HEK293 (cell line): Measurements from ENCODE around the gene DEAF1.

Source experiments
- ATF2 ChIP-seq: fragments of 450-650 bp; formaldehyde crosslinking; IDR thresholded peaks from 2 replicates; pipeline ENCODE4 v1.5.1; 2016; ENCODE audit warnings: missing biosample characterization, missing genetic modification characterization, low read depth
- MYNN ChIP-seq: fragments of 450-650 bp; formaldehyde crosslinking; IDR thresholded peaks from 2 replicates; pipeline ENCODE4 v1.5.1; 2016; ENCODE audit warnings: missing biosample characterization, missing genetic modification characterization, borderline replicate concordance
- ZNF146 ChIP-seq: fragments of 450-650 bp; formaldehyde crosslinking; IDR thresholded peaks from 2 replicates; pipeline ENCODE4 v1.5.1; 2016; ENCODE audit warnings: missing biosample characterization, missing genetic modification characterization
- ZNF621 ChIP-seq: fragments of 450-650 bp; formaldehyde crosslinking; IDR thresholded peaks from 2 replicates; pipeline ENCODE4 v1.5.1; 2017; ENCODE audit warnings: missing biosample characterization, missing genetic modification characterization
- ZNF624 ChIP-seq: fragments of 450-650 bp; formaldehyde crosslinking; IDR thresholded peaks from 2 replicates; pipeline ENCODE4 v1.5.1; 2017; ENCODE audit warnings: missing biosample characterization, missing genetic modification characterization
- ZNF76 ChIP-seq: fragments of 450-650 bp; formaldehyde crosslinking; IDR thresholded peaks from 2 replicates; pipeline ENCODE4; 2016; ENCODE audit warnings: low read depth, missing biosample characterization, missing genetic modification characterization, borderline replicate concordance
- TF ChIP-seq, protein P1 (sequence below): fragments of 450-650 bp; formaldehyde crosslinking; IDR thresholded peaks from 2 replicates; pipeline ENCODE4 v1.5.1; 2016; ENCODE audit warnings: missing biosample characterization, missing genetic modification characterization
- TF ChIP-seq, protein P2 (sequence below): fragments of 450-650 bp; formaldehyde crosslinking; IDR thresholded peaks from 2 replicates; pipeline ENCODE4 v1.5.1; 2016; ENCODE audit warnings: missing biosample characterization, missing genetic modification characterization

DNA sequence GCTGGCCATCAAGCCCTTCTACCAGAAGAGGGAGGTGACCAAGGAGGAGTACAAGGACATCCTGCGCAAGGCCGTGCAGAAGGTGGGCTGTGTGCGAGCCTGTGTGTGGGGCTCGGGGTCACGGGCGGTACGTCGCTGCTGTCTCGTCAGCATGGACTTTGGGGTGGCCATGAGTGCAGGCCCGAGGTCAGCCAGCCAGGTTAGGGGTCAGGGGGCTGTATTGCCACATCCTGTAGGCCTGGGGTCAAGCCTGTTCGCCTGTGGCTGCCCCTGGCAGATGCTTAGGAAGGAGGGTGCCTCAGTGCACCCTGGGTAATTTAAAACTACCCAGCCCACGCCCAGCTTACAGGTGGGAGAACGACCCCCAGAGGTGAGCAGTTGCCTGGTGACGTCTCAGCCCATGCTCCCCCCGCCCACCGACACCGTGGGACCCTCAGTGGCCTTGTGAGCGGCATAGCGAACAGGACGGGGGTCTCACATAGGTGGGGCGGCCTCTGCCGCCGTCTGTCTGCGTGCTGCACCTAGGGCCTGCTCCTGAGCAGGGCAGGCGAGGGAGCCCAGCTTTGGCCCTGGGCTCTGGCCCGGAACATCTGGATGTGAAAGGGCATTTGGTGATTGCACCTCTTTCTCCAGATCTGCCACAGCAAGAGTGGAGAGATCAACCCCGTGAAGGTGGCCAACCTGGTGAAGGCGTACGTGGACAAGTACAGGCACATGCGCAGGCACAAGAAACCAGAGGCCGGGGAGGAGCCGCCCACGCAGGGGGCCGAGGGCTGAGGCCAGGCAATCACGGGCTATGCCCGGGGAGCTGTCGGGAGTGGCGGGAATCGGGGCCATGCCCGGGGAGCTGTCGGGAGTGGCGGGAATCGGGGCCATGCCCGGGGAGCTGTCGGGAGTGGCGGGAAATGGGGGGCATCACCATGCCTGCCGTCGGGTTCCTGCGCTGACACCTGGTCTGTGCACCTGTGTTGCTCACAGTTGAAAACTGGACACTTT, 83.7 kb downstream of the DEAF1 start:
- TF ChIP-seq MYNN (tag by site-specific recombination) (no peak), ZNF146 (tag by site-specific recombination) (no peak), ZNF76 (no peak), ZNF621 (tag by site-specific recombination) (no peak), ATF2 (no peak), ZNF624 (tag by site-specific recombination) (no peak)
- TF ChIP-seq, protein P1, sequence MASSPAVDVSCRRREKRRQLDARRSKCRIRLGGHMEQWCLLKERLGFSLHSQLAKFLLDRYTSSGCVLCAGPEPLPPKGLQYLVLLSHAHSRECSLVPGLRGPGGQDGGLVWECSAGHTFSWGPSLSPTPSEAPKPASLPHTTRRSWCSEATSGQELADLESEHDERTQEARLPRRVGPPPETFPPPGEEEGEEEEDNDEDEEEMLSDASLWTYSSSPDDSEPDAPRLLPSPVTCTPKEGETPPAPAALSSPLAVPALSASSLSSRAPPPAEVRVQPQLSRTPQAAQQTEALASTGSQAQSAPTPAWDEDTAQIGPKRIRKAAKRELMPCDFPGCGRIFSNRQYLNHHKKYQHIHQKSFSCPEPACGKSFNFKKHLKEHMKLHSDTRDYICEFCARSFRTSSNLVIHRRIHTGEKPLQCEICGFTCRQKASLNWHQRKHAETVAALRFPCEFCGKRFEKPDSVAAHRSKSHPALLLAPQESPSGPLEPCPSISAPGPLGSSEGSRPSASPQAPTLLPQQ (tag by site-specific recombination) = no peak
- TF ChIP-seq, protein P2, sequence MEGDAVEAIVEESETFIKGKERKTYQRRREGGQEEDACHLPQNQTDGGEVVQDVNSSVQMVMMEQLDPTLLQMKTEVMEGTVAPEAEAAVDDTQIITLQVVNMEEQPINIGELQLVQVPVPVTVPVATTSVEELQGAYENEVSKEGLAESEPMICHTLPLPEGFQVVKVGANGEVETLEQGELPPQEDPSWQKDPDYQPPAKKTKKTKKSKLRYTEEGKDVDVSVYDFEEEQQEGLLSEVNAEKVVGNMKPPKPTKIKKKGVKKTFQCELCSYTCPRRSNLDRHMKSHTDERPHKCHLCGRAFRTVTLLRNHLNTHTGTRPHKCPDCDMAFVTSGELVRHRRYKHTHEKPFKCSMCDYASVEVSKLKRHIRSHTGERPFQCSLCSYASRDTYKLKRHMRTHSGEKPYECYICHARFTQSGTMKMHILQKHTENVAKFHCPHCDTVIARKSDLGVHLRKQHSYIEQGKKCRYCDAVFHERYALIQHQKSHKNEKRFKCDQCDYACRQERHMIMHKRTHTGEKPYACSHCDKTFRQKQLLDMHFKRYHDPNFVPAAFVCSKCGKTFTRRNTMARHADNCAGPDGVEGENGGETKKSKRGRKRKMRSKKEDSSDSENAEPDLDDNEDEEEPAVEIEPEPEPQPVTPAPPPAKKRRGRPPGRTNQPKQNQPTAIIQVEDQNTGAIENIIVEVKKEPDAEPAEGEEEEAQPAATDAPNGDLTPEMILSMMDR (tag by site-specific recombination) = no peak
